Naive thymus-derived CD4-positive, alpha-beta T cell (primary cell): ENCODE measurements around the gene SNUPN. TPM values are rescaled to one million over a fixed set of nuclear protein-coding genes. Genes with fewer than 3 reads are reported as not detected.

Experiments
- ATAC-seq: fragments of 150-1000 bp; cut with Tn5 transposase; 2 replicates; pipeline ENCODE4 v1.10.0; 2021; ENCODE audit warnings: mild to moderate bottlenecking, moderate library complexity
- CTCF ChIA-PET: fragments of 350-600 bp; sonication (Branson Sonifier 250); formaldehyde crosslinking; loops from one replicate; lab custom pipeline; 2021; ENCODE audit warnings: antibody characterized with exemption; lab: Charles Lee
- POLR2A ChIA-PET: fragments of 350-600 bp; sonication (Branson Sonifier 250); formaldehyde crosslinking; loops from one replicate; lab custom pipeline; 2021; ENCODE audit warnings: antibody characterized with exemption, inconsistent platforms; lab: Charles Lee
- DNase-seq, 9 donors: peaks; one replicate each; pipeline versions ENCODE4 v3.0.0 to v3.0.0-alpha.2; 2020 to 2022; ENCODE audit warnings: mixed read lengths in 1 of 9
- H3K27ac ChIP-seq: one replicate; pipeline ENCODE4 v1.7.0; 2013; ENCODE audit warnings: mild to moderate bottlenecking, low read depth, low read length, moderate library complexity
- H3K27me3 ChIP-seq, 2 donors: one replicate each; pipeline ENCODE4 v1.7.0; 2013; ENCODE audit warnings: low read length in 2 of 2, mild to moderate bottlenecking in 2 of 2, moderate library complexity in 2 of 2; ENCODE audit not compliant: control insufficient read depth in 2 of 2, insufficient read depth in 2 of 2
- H3K36me3 ChIP-seq, 3 experiments: 1 replicate in 2 of 3; 2 replicates in 1 of 3; pipeline ENCODE4 v1.7.0; 2013; ENCODE audit warnings: low read length in 3 of 3, mild to moderate bottlenecking in 3 of 3, moderate library complexity in 1 of 3; ENCODE audit not compliant: insufficient read depth in 3 of 3, control insufficient read depth in 2 of 3
- H3K4me1 ChIP-seq, 2 donors: one replicate each; pipeline ENCODE4 v1.7.0; 2013; ENCODE audit warnings: low read length in 2 of 2, mild to moderate bottlenecking in 2 of 2, moderate library complexity in 1 of 2; ENCODE audit not compliant: control insufficient read depth in 2 of 2, insufficient read depth in 2 of 2
- H3K4me3 ChIP-seq: 2 replicates; pipeline ENCODE4 v1.7.0; 2013; ENCODE audit warnings: mild to moderate bottlenecking, low read length
- H3K9me3 ChIP-seq, 3 experiments: 1 replicate in 2 of 3; 2 replicates in 1 of 3; pipeline ENCODE4 v1.7.0; 2013; ENCODE audit warnings: low read length in 3 of 3; ENCODE audit not compliant: control insufficient read depth in 2 of 3
- H3K27ac Mint-ChIP-seq, 9 donors: one replicate each; pipeline ENCODE4 v1.8.0; 2020 to 2022; ENCODE audit warnings: mixed read lengths in 9 of 9, mild to moderate bottlenecking in 8 of 9, moderate library complexity in 5 of 9, inconsistent platforms in 2 of 9
- H3K27me3 Mint-ChIP-seq, 5 donors: one replicate each; pipeline ENCODE4 v1.8.0; 2021 to 2022; ENCODE audit warnings: mixed read lengths in 5 of 5, mild to moderate bottlenecking in 1 of 5
- H3K36me3 Mint-ChIP-seq, 5 donors: one replicate each; pipeline ENCODE4 v1.8.0; 2020 to 2022; ENCODE audit warnings: mixed read lengths in 5 of 5, mild to moderate bottlenecking in 3 of 5, inconsistent platforms in 1 of 5
- H3K4me1 Mint-ChIP-seq, 7 donors: one replicate each; pipeline ENCODE4 v1.8.0; 2020 to 2022; ENCODE audit warnings: mixed read lengths in 7 of 7, mild to moderate bottlenecking in 3 of 7, inconsistent platforms in 1 of 7
- H3K4me3 Mint-ChIP-seq, 10 donors: one replicate each; pipeline ENCODE4 v1.8.0; 2020 to 2022; ENCODE audit warnings: mild to moderate bottlenecking in 10 of 10, mixed read lengths in 10 of 10, moderate library complexity in 6 of 10, inconsistent platforms in 2 of 10
- H3K9me3 Mint-ChIP-seq, 11 donors: one replicate each; pipeline ENCODE4 v1.8.0; 2020 to 2022; ENCODE audit warnings: mixed read lengths in 11 of 11, mild to moderate bottlenecking in 4 of 11, inconsistent platforms in 1 of 11, moderate library complexity in 1 of 11
- intact Hi-C, 2 donors: fragments of 100-400 bp; cut with micrococcal nuclease; formaldehyde crosslinking; loops; one replicate each; pipeline ENCODE4 v1.15.1; 2023
- polyA plus RNA-seq, 2 donors: library from polyadenylated mRNA; unstranded; fragments of 300-500 nt; fragmentation: Illumina TruSeq; gene quantifications; one replicate each; pipeline ENCODE4 v1.2.3, GENCODE V29; 2021
- total RNA-seq, 6 experiments: library from RNA in 5 of 6; stranded (reverse) in 5 of 6; gene quantifications; 1 replicate in 5 of 6; 2 replicates in 1 of 6; pipeline ENCODE4 v1.2.3 and lab custom pipeline; 2021 to 2026

SNUPN gene
- total RNA-seq = 10 to 100 TPM; 16.5 to 33.2 (median 21.5) TPM
- 10 to 100 TPM; 41.1 to 51.5 TPM for polyA plus RNA-seq
- 10.0 reads per million, percentile 35 among the genes with 10 or more reads in this experiment for total RNA-seq (lab: John Stamatoyannopoulos, UW)

DNA sequence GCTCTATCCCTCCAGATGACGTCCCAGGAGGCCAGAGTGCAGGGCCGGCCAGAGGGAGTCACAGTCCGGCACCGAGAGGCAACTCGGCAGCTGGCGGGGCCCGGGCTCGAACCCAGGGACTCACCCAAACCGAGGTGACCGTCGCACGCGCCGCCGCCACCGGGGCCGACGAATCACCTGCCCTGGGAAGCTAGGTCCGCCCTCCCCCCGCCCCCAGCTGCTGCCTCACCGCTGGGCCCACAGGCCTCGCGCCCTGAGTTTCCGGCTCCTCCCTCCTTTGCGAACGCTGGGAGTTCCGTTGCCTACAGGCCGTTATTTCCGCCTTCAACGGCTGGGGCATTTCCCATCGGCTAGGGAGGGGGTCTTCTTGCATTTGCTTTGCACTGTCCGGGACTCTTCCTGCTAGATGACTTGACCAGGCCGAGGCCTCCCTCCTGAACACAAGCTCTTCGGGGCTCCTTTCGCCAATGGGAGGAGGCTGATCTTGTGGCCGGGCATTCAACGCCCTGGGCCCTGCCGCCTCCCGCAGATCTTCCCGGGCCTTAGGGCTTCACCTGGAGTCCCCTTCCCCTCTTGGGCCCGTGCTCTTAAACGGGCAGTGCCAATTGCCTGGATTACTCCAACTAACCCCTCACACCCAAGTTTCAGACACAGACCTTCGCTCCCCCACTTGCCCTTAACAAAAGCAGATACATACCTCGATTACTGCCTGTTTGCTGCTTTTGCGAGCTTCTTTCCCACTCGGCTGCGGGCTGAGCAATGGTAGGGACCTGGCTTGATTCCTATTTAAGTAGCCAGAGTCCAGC is at the start of gene SNUPN:
TSS of gene SNUPN (minus strand) at position 184 of the 806 bp plus-strand sequence. CDS start 4,674 bp downstream, outside the sequence.
- intact Hi-C loops = loop anchor here (1.0 to 5.0 kb wide), 14 partner anchors 15 to 928 kb away; partner anchors contain the start of genes IMP3 (in 2 of the 2), MAN2C1 (in 2 of the 2), PTPN9 (in 2 of the 2) and C15orf39 (in 1 of the 2)
- no peaks in the 10 kb centered on the region for H3K27me3 ChIP-seq
- ChIA-PET CTCF (interaction anchor here (0.6 to 1.9 kb wide), 6 partner anchors 15 to 838 kb away, joined by 3 to 19 read pairs (median 6); partner anchors contain the start of genes IMP3 and MAN2C1), POLR2A (interaction anchor here (0.6 to 3.7 kb wide), 24 partner anchors 12 to 1010 kb away, joined by 3 to 175 read pairs (median 4); partner anchors contain the start of genes CLK3, IMP3, MAN2C1 and PPCDC)
- peak within 1 kb of the TSS; percentile 100 for H3K4me3 ChIP-seq
- Mint-ChIP-seq H3K4me3 (peak within 1 kb of the TSS; percentile 85 to 99 (median 92)), H3K9me3 (no peaks in the 10 kb centered on the region), H3K4me1 (peaks cover 22 to 41% (median 35%) of the 10 kb centered on the region in 7 donors), H3K36me3 (peaks cover 0 to 7% (median 3%) of the 10 kb centered on the region in 5 donors), H3K27me3 (no peaks in the 10 kb centered on the region), H3K27ac (peak within 1 kb of the TSS; percentile 92 to 99 (median 96))
- H3K4me1 ChIP-seq = peaks cover 11 to 16% of the 10 kb centered on the region in 2 donors
- H3K9me3 ChIP-seq = no peaks in the 10 kb centered on the region
- DNase-seq (peak; percentile 75 to 92 (median 88)), ATAC-seq (peak; percentile 97)
- H3K36me3 ChIP-seq = peaks cover 0 to 4% (median 0%) of the 10 kb centered on the region in 3 experiments
- H3K27ac ChIP-seq = peak within 1 kb of the TSS; percentile 97

GRCh38 chr15:75674366-75674765 is 48.8 kb upstream of the SNUPN start:
- Mint-ChIP-seq H3K9me3 (no peaks in the 10 kb centered on the region), H3K27me3 (no peaks in the 10 kb centered on the region), H3K4me3 (no peak overlapping the region), H3K27ac (no peak overlapping the region), H3K36me3 (no peaks in the 10 kb centered on the region), H3K4me1 (no peaks in the 10 kb centered on the region)
- H3K4me1 ChIP-seq = no peaks in the 10 kb centered on the region
- no peaks in the 10 kb centered on the region for H3K27me3 ChIP-seq
- no peak for DNase-seq
- intact Hi-C loops = no loop called here
- ChIA-PET CTCF (interaction anchor here (0.5 kb wide), 1 partner anchor 20 kb away, joined by 4 read pairs; no protein-coding TSS in a partner anchor), POLR2A (no interaction called here)
- no peak overlapping the region for H3K27ac ChIP-seq
- no peaks in the 10 kb centered on the region for H3K9me3 ChIP-seq
- no peak for ATAC-seq
- no peak overlapping the region for H3K4me3 ChIP-seq
- no peaks in the 10 kb centered on the region for H3K36me3 ChIP-seq

GRCh38 chr15:75673426-75674235 is 48.1 kb upstream of the SNUPN start:
- H3K4me3 Mint-ChIP-seq = no peak overlapping the region
- no peak overlapping the region for H3K27ac Mint-ChIP-seq
- DNase-seq = no peak
- intact Hi-C loops = no loop called here
- ChIA-PET CTCF (no interaction called here), POLR2A (no interaction called here)
- no peaks in the 10 kb centered on the region for H3K36me3 Mint-ChIP-seq
- Histone ChIP-seq H3K27me3 (no peaks in the 10 kb centered on the region), H3K9me3 (no peaks in the 10 kb centered on the region), H3K4me3 (no peak overlapping the region), H3K27ac (no peak overlapping the region), H3K36me3 (no peaks in the 10 kb centered on the region), H3K4me1 (no peaks in the 10 kb centered on the region)
- no peak for ATAC-seq
- no peaks in the 10 kb centered on the region for H3K9me3 Mint-ChIP-seq
- H3K27me3 Mint-ChIP-seq = no peaks in the 10 kb centered on the region
- H3K4me1 Mint-ChIP-seq = no peaks in the 10 kb centered on the region

DNA sequence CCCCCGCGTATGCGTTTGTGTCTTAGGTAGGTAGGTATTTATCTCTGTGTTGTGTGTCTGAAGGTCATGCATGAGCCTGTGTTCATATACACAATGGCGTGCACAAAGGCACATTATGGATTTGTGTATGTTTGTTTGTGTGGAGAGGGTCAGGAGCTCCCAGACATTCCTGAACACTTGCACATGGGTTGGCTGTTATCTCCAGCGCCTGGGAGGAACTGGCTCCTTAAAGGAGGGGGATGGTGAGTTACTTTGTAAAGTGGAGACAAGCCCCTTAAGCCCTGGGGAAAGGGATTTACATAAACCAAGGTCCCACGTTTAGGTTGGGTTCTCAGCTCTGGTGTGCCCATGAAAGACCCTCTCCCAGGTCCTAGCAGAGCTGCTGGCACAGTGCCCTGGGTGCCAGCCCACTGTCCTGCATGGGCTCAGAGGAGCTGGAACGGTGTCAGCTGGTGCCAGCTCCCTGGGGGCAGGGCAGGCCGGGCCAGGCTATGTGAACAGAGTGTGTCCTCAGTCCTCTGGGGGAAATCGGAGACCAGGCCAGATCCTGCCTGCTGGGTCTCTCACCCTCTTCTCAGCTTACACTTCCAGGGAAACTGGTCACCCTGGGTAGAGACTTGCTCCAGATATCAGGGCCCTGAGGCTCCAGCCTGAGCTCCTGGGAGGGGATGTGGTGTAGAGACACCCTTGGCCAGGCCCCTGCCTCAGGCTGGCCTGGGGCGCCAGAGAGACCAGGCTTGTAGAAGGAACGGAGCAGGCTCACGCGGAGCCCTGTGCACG is 47.3 kb upstream of the SNUPN start:
- Histone ChIP-seq H3K9me3 (no peaks in the 10 kb centered on the region), H3K36me3 (no peaks in the 10 kb centered on the region), H3K27me3 (no peaks in the 10 kb centered on the region), H3K4me1 (no peaks in the 10 kb centered on the region), H3K27ac (no peak overlapping the region), H3K4me3 (no peak overlapping the region)
- intact Hi-C loops = no loop called here
- no peak for ATAC-seq
- no peaks in the 10 kb centered on the region for H3K4me1 Mint-ChIP-seq
- H3K9me3 Mint-ChIP-seq = no peaks in the 10 kb centered on the region
- no peak for DNase-seq
- no peak overlapping the region for H3K27ac Mint-ChIP-seq
- H3K27me3 Mint-ChIP-seq = no peaks in the 10 kb centered on the region
- H3K4me3 Mint-ChIP-seq = no peak overlapping the region
- no peaks in the 10 kb centered on the region for H3K36me3 Mint-ChIP-seq
- POLR2A ChIA-PET = no interaction called here
- CTCF ChIA-PET = no interaction called here

- no peaks in the 10 kb centered on the region for H3K9me3 ChIP-seq
- H3K36me3 ChIP-seq = no peaks in the 10 kb centered on the region
- H3K36me3 Mint-ChIP-seq = no peaks in the 10 kb centered on the region
- ChIA-PET POLR2A (no interaction called here), CTCF (interaction anchor here (1.1 kb wide), 1 partner anchor 10 kb away, joined by 3 read pairs; no protein-coding TSS in a partner anchor)
- ATAC-seq = no peak
- no peaks in the 10 kb centered on the region for H3K27me3 Mint-ChIP-seq
- H3K4me3 Mint-ChIP-seq = no peak overlapping the region
- no peak overlapping the region for H3K27ac ChIP-seq
- no peaks in the 10 kb centered on the region for H3K9me3 Mint-ChIP-seq
- intact Hi-C loops = no loop called here
- no peaks in the 10 kb centered on the region for H3K27me3 ChIP-seq
- no peaks in the 10 kb centered on the region for H3K4me1 Mint-ChIP-seq
- H3K4me3 ChIP-seq = no peak overlapping the region
- DNase-seq = no peak
- H3K27ac Mint-ChIP-seq = no peak overlapping the region
- no peaks in the 10 kb centered on the region for H3K4me1 ChIP-seq
Measured at GRCh38 chr15:75671730-75672602, 46.4 kb upstream of the SNUPN start.
